Endometrial microvascular endothelial cells (primary cell): Measurements from ENCODE around the gene CD1B. TPM values are rescaled to one million over a fixed set of nuclear protein-coding genes. Genes with fewer than 3 reads are reported as not detected.
"Not testable (repeated sequence)": the region's sequence is repeated elsewhere in the genome, so short reads cannot be mapped to it uniquely, and the experiment has no call there.

Source experiments
- in situ Hi-C: cut with HindIII; loops from 2 replicates; pipeline ENCODE4 v1.10.0; 2017; ENCODE audit warnings: low sequenced_read_pairs, low pct_unique_long_range_greater_than_20kb; ENCODE audit errors: inconsistent ontology term
- total RNA-seq: library from RNA; depleted of rRNA; stranded (reverse); fragments of >200 nt; gene quantifications from one replicate; pipeline ENCODE4 v1.2.3, GENCODE V29; 2015; ENCODE audit errors: inconsistent ontology term

CD1B gene
- total RNA-seq: not detected

DNA sequence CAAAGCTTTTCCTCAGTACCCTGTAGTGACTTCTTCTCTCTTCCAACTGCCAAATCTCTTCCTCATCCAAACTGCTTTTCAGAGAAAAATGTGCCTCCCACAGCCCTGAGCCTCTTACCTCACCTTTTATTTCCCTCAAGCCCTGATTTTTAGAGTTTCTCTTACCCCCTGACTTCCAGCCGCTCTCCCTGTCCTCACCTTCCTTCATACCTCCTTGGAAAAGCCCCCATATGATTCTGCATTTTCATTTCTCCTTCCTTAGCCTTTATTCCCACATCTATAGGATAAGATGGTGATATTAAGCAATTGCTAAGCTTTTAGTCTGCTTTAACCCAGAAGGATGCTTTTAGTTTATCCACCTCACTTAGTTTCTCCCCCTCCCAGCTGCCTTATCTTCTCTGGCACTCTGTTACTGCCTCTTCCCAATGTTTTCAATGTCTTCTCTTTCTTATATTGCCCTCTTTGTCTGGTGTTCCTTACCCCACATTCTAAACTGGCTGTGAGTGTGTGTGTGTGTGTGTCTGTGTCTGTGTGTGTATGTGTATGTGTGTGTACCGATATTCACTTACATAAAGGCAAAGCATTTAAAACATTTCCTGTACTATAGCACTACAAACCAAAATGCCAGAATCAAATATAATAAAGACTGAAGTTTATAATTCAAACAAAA is at the start of gene CD1B:
TSS of gene CD1B (minus strand) at position 51 of the 670 bp plus-strand sequence. CDS start 108 bp downstream, outside the sequence.
- in situ Hi-C loops: no loop called here

DNA sequence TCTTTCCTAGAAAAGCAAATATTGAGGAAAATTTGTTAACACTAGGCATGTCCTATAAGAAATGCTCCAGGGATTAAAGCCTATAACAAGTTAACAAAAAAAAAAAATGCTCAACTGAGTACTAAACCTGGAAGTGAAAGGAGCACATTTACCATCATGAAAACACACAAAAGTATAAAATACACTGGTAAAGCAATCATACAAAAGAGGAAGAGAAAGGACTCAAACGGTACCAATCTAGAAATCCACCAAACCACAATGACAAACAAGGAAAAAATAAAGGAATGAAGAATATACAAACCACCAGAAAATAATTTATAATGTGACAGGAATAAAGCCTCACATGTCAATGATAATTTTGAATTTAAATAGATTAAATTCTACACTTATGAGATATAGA is 43.5 kb upstream of the CD1B start:
- in situ Hi-C loops: no loop called here

DNA sequence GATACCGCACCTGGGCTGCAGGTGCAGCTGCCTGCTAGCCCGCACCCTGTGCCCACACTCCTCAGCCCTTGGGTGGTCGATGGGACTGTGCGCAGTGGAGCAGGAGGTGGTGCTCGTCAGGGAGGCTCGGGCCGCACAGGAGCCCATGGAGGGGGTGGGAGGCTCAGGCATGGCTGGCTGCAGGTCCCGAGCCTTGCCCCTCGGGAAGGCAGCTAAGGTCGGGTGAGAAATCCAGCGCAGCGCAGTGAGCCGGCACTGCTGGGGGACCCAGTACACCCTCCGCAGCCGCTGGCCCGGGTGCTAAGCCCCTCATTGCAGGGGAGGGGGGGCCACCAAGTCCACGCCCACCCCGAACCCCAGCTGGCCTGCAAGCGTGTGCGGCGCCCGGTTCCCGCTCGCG is 42.8 kb upstream of the CD1B start:
- in situ Hi-C loops: not testable (repeated sequence)

DNA sequence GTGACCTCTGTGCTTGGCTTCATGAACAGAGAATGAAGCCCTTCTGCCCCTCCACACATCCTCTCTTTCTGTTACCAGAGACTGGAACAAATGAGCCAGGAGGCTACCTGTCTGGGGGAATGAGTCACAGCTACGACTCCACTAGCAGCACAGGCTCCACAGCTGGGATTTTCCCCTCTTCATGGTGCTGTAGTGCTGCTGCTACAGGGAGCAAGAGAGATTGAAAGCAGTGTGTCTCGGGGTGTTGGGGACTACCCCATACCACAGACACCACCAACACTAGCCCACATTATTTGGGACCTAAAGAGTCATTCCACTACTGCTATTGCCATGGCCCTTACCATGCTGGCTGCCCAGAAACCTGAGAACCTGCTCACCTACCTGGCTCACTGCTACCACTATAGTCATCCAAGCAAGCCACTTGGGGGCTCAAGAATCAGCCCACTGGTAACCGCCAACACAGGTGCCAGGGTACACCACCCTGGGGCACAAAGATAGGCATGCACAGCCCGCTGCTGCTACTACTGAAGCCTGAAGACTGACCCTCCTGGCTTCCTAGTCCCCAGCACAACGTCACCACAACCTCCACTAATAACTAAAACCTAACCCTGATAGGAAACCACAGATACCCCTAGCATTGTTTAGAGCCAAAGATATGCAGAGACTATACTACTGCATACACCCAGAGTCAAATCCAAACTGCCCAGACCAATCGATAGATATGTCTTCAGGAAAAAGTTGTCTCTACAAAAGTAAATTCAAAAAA is 40.0 kb upstream of the CD1B start:
- in situ Hi-C loops: no loop called here

DNA sequence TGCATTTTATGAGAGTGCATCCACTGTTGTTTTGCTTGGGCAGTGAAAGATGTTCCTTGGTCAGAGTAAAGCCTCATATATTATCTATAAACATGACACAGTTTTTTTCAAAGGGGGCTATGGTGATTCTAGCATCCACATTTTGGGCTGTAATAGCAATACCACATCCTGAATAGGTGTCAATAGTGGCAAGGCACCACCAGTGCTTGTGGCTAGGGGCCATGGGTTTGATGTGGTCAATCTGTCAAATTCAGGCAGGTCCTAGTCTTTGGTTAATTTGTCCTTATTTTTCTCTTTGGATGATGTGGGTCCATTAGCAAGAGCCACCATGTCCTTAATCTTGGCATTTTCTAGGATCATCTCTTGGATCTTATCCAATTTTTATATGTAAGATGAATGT is 35.5 kb upstream of the CD1B start:
- in situ Hi-C loops: no loop called here

DNA sequence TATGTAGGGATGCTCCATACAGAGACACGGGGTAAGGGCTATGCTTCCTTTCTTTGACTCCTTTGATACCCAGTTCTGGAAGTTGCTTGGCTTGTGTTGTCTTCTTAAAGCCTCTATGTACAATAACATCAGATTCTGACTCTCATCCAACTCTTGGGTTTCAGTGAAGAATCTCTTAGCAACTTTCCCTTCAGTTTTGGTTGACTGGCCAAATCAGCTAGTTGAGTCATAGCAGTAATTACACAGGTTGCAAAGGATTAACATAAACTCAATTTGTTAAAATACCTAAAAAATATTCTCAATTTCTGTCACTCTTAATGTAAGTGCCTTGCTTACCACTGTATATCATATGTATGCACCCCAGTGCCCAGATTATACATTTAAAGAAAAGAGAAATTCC is 31.6 kb upstream of the CD1B start:
- in situ Hi-C loops: no loop called here

DNA sequence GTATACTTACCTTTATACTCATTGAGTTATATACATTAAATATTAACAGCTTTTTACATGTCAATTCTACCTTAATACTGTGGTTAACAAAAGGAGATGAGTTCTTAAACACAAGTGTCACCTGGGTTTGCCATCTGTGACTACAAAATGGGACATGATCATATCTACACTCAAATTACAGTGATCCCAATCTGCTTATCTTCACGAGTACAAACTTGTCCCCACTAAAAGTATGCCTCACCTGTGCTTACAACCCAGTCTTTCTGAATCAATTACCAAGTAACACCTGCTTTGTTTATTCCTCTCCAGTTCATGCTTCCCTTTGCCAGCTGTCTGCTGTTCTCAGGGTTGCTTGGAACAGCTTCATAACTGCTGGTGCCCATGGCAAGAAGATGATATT is 31.2 kb upstream of the CD1B start:
- in situ Hi-C loops: no loop called here

DNA sequence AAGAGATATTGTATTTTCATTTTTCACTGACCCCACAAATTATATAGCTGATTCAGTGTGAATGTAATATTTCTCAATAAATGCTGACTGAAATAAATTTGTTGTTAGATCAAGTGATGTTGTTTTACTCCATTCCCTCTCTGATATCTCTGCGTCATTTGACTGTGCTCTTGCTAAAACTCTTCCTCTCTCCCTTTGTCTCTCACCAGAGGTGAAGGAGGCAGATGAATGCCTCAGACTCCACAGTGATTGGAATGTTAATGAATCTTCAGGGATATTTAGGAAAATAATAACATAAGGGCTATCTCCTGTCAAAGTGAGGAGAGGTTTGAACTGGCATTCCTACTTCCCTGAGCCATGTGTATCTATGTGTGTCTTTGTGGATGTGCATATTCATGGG is 26.1 kb upstream of the CD1B start:
- in situ Hi-C loops: no loop called here

DNA sequence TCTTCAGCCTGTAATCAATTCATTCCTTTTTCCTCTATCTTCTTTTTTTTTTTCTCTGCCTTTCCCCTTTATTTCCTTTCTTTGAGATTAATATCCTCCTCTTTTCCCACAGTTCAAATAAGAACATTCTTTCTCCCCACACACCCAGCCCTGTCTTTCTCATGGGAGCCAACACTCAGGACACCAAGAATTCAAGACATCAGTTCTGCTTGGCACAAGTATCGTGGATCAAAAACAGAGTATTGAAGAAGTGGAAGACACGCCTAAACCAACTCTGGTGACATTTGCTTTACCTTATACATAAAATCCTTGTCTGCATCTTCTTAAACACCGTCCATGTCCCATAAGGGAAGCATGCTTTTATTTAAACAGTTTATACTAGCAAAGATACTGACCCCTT is 25.3 kb upstream of the CD1B start:
- in situ Hi-C loops: no loop called here

DNA sequence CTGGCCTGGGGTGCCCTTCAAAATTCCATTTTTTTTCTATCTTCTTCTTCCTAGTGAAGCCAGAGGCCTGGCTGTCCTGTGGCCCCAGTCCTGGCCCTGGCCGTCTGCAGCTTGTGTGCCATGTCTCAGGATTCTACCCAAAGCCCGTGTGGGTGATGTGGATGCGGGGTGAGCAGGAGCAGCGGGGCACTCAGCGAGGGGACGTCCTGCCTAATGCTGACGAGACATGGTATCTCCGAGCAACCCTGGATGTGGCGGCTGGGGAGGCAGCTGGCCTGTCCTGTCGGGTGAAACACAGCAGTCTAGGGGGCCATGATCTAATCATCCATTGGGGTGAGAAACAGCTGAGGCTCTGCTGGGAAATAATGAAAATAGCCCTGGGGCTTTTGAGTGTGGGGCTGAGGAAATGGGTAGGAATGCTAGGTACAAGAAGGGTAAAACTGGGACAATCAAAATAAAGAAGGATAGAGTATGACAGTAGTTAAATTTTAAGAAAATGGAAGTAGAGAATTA is 24.5 kb upstream of the CD1B start:
- in situ Hi-C loops: no loop called here

DNA sequence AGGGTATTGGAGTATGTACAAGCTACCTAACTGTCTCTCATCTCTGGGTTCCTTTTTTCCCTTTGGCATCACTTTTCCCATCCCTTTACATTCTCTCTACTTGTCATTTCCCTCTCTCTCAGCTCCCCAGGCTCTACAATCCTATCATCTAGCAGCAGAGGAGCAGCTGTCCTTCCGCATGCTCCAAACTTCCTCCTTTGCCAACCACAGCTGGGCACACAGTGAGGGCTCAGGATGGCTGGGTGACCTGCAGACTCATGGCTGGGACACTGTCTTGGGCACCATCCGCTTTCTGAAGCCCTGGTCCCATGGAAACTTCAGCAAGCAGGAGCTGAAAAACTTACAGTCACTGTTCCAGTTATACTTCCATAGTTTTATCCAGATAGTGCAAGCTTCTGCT is 22.9 kb upstream of the CD1B start:
- in situ Hi-C loops: no loop called here

DNA sequence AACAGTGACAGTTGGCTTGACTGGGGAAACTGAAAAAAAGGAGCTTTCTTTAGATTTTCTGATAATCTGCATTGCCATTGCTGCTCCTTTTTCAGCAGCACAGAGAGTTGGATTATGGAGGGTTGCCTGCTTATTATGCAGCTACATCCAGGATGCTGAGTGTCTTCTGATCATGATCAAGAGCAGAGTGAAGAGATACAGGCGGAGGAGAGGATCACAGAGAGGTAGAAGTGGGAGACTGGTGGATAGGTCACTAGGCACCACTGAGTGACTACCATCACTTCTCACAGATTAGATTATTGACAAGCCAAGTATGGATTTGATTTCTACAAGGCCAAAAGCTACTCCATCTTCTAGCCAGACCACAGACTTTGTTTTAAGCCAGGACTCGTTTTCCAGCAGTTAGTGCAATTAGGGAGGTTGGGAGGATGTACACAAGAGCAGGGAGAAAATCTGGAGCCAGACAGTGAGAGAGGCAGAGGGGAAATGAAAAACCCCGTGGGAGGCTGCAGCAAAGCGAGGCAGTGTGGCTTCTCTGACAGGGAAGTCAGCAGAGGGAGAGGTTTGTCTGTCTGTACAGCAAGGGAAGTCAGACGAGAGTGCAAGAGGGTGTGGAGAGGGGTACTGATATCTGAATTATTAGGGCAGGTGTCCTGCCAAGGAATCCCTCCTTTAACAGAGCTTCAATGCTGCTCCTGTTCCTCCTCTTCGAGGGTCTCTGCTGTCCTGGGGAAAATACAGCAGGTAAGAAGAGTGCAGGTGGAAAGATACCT is 22.2 kb upstream of the CD1B start, which contains the start of gene CD1E:
TSS of gene CD1E (plus strand) at position 592 of the 773 bp plus-strand sequence. CDS start at position 687, 95 bp downstream.
- in situ Hi-C loops: no loop called here

DNA sequence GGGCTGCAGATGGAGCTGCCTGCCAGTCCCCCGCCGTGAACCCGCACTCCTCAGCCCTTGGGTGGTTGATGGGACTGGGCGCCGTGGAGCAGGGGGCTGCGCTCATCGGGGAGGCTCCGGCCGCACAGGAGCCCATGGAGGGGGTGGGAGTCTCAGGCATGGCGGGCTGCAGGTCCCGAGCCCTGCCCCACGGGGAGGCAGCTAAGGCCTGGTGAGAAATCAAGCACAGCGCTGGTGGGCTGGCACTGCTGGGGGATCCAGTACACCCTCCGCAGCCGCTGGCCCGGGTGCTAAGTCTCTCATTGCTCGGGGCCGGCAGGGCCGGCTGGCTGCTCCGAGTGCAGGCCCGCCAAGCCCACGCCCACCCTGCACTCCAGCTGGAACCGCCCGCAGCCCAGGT is 17.6 kb upstream of the CD1B start:
- in situ Hi-C loops: not testable (repeated sequence)

DNA sequence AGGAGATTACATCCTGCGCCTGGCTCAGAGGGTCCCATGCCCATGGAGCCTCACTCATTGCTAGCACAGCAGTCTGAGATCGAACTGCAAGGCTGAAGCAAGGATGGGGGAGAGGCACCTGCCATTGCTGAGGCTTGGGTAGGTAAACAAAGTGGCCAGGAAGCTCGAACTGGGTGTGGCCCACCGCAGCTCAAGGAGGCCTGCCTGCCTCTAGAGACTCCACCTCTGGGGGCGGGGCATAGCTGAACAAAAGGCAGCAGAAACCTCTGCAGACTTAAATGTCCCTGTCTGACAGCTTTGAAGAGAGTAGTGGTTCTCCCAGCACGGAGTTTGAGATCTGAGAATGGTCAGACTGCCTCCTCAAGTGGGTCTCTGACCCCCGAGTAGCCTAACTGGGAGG is 5.1 kb upstream of the CD1B start:
- in situ Hi-C loops: not testable (repeated sequence)

DNA sequence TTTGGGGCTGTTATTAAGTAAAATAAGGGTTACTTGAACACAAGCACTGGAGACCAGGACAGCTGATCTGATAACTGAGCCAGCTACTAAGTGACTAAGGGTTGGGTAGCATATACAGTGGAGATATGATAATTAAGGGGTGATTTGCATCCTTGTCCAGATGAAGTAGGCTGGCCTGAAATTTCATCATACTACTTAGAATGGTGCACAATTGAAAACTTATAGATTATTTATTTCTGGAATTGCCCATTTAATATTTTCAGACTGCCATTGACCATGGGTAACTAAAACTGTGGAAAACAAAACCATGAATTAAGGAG is 3.8 kb upstream of the CD1B start:
- in situ Hi-C loops: no loop called here

DNA sequence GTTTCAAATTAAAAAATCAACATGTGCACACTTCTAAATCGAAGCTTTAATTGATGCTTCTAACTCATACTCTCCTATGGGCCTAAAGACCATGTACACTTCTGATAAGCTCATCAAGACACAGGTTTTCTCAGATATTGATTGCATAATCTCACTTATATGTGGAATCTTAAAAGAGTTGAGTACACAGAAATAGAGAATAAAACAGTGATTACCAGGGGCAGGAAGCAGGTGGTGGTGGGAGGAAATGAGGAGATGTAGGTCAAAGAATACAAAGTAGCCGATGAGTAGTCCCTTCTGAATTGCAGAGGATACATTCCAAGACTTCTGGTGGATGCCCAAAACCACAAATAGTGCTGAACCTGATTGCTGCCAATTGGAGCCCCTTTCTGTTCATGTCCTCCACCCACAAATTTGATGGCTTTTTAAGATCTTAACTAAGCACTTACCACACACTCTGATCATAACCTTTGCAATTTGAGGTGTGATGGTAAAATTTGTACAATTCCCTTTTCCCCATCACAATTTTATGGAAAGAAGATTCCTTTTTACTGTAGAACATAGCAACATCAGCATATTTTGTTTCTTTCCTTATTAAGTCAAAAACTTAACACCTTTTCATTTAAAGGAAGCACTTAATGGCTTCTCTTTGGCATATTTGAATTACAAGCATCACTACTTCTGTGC is 3.3 kb upstream of the CD1B start:
- in situ Hi-C loops: no loop called here

DNA sequence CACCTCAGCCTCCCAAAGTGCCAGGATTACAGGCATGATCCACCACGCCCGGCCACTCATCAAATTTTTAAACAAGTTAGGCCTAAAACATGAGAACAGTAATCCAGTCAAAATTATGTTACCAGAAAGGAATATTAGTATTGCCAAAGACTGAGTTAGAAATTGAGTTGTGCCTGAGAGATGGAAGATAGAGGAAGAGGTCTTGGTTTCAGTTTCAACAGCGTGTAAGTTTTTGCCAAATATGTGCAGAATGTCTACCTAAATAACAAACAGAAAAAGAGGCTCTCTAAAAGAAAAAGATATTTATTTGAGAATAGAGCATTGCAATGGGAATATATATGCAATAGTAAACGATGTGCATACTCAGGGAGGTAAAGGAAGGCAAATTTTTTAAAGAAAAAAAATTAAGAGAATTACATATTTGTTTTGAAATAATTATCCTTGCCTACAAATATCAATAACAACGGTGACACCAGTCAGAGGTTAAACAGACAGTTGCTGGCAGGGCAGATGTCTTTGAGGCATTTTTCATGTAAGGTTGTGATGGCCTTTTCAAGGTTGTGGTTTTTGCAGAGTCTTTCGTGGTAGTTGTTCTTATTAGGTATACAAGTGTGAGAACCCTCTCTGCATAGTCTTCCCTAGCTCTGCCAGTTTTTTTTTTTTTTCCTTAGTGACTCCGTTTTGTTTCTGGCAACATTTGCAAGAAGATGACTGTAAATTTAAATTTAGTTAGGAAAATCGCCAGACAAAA is 2.2 kb upstream of the CD1B start:
- in situ Hi-C loops: no loop called here

DNA sequence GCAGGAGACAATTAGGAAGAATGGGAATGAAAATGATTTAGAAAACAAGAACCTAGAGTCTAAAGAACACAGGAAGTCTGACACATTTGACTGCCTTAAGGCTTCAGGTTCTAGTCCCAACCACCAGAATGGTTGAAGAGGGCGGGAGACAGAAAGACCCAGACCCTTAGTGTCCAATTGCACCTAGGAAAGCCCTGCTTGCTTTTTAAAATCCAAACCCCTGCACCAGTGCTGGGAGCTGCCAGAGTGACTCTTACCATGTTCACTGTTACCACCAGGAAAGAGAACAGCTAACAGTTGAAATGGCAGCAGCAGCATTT is 265 bp downstream of the CD1B start:
- in situ Hi-C loops: no loop called here
